ENCODE data around the gene CYBC1. TPM values are rescaled to one million over a fixed set of nuclear protein-coding genes. Genes with fewer than 3 reads are reported as not detected.

The CYBC1 gene
- total RNA-seq, 2 experiments from 2014 or later, result 60.2 to 62.4 TPM

- DNase-seq (peak in 1 of 14 experiments; percentile 23), ATAC-seq (ENCODE audit: poor library complexity) (no peak)
- H3K36me3 Mint-ChIP-seq (ENCODE audit: low read depth), result peaks cover 18% of the 10 kb centered on the region
- ChIA-PET POLR2A (no interaction called here), CTCF (no interaction called here)
- Histone ChIP-seq H3K27ac (ENCODE audit: low read depth in 1 of 2, low read length in 2 of 2) (no peak overlapping the region), H3K36me3 (ENCODE audit: insufficient read depth, low read length) (peaks cover 53% of the 10 kb centered on the region), H3K4me1 (ENCODE audit: insufficient read depth, low read length) (peaks cover 12% of the 10 kb centered on the region), H3K4me3 (ENCODE audit: low read length) (no peak overlapping the region), H3K9me3 (ENCODE audit: control insufficient read depth in 1 of 2, insufficient read depth in 1 of 2, low read length in 2 of 2) (no peaks in the 10 kb centered on the region), H3K27me3 (ENCODE audit: control insufficient read depth in 1 of 2, insufficient read depth in 2 of 2, low read length in 2 of 2) (no peaks in the 10 kb centered on the region)
- H3K27me3 Mint-ChIP-seq, result no peaks in the 10 kb centered on the region
- H3K9me3 Mint-ChIP-seq, result no peaks in the 10 kb centered on the region
- no peak overlapping the region for H3K4me3 Mint-ChIP-seq
- TF ChIP-seq CTCF (IDR thresholded peaks at IDR 0.05), result no peak
- no peaks in the 10 kb centered on the region for H3K4me1 Mint-ChIP-seq (ENCODE audit: low read depth)
- H3K27ac Mint-ChIP-seq, result no peak overlapping the region
- intact Hi-C loops (cut with DNase I, micrococcal nuclease), result no loop called here
Observed at GRCh38 chr17:82440469-82440981, 10.0 kb downstream of the CYBC1 start.

GRCh38 chr17:82439829-82440365, 10.7 kb downstream of the CYBC1 start:
- Mint-ChIP-seq H3K36me3 (ENCODE audit: low read depth) (peaks cover 18% of the 10 kb centered on the region), H3K27me3 (no peaks in the 10 kb centered on the region), H3K4me3 (no peak overlapping the region), H3K4me1 (ENCODE audit: low read depth) (no peaks in the 10 kb centered on the region), H3K27ac (no peak overlapping the region), H3K9me3 (no peaks in the 10 kb centered on the region)
- Histone ChIP-seq H3K4me3 (ENCODE audit: low read length) (no peak overlapping the region), H3K36me3 (ENCODE audit: insufficient read depth, low read length) (peaks cover 47% of the 10 kb centered on the region), H3K27me3 (ENCODE audit: control insufficient read depth in 1 of 2, insufficient read depth in 2 of 2, low read length in 2 of 2) (no peaks in the 10 kb centered on the region), H3K9me3 (ENCODE audit: control insufficient read depth in 1 of 2, insufficient read depth in 1 of 2, low read length in 2 of 2) (no peaks in the 10 kb centered on the region), H3K4me1 (ENCODE audit: insufficient read depth, low read length) (peaks cover 9% of the 10 kb centered on the region), H3K27ac (ENCODE audit: low read depth in 1 of 2, low read length in 2 of 2) (no peak overlapping the region)
- intact Hi-C loops (cut with DNase I, micrococcal nuclease), result no loop called here
- ATAC-seq (ENCODE audit: poor library complexity), result no peak
- ChIA-PET POLR2A (no interaction called here), CTCF (no interaction called here)
- no peak for DNase-seq
- no peak for TF ChIP-seq CTCF (IDR thresholded peaks at IDR 0.05)

GRCh38 chr17:82439194-82439828, 11.2 kb downstream of the CYBC1 start:
- intact Hi-C loops (cut with DNase I, micrococcal nuclease), result no loop called here
- Mint-ChIP-seq H3K36me3 (ENCODE audit: low read depth) (peaks cover 18% of the 10 kb centered on the region), H3K4me1 (ENCODE audit: low read depth) (peaks cover 3% of the 10 kb centered on the region), H3K27ac (no peak overlapping the region), H3K27me3 (no peaks in the 10 kb centered on the region), H3K9me3 (no peaks in the 10 kb centered on the region), H3K4me3 (no peak overlapping the region)
- Histone ChIP-seq H3K4me1 (ENCODE audit: insufficient read depth, low read length) (peaks cover 12% of the 10 kb centered on the region), H3K36me3 (ENCODE audit: insufficient read depth, low read length) (peaks cover 41% of the 10 kb centered on the region), H3K27ac (ENCODE audit: low read depth in 1 of 2, low read length in 2 of 2) (no peak overlapping the region), H3K4me3 (ENCODE audit: low read length) (no peak overlapping the region), H3K27me3 (ENCODE audit: control insufficient read depth in 1 of 2, insufficient read depth in 2 of 2, low read length in 2 of 2) (no peaks in the 10 kb centered on the region), H3K9me3 (ENCODE audit: control insufficient read depth in 1 of 2, insufficient read depth in 1 of 2, low read length in 2 of 2) (no peaks in the 10 kb centered on the region)
- ChIA-PET POLR2A (no interaction called here), CTCF (no interaction called here)
- no peak for TF ChIP-seq CTCF (IDR thresholded peaks at IDR 0.05)
- ATAC-seq (ENCODE audit: poor library complexity) (no peak), DNase-seq (no peak)

All from CD4-positive, alpha-beta T cell (primary cell).